A549 (cell line): Measurements from ENCODE around the gene PPM1L. TPM values are rescaled to one million over a fixed set of nuclear protein-coding genes. Genes with fewer than 3 reads are reported as not detected.

Experiments used
- ATAC-seq, 2 experiments: fragments of 200-7000 bp in 1 of 2; fragments of >200 bp in 1 of 2; cut with Nextera tagmentation in 1 of 2; cut with Tn5 transposase in 1 of 2; 3 replicates each; pipeline versions ENCODE4 v1.8.0 to v1.9.1; 2018 to 2020; ENCODE audit warnings: mild to moderate bottlenecking in 1 of 2, moderate library complexity in 1 of 2
- CTCF ChIA-PET: fragments of 300-600 bp; sonication (Branson Sonifier 250); formaldehyde crosslinking; extraction: SDS; loops from one replicate; lab custom pipeline; 2021; ENCODE audit warnings: antibody characterized with exemption, inconsistent platforms; lab: Yijun Ruan, JAX
- POLR2A ChIA-PET: fragments of 350-600 bp; formaldehyde crosslinking; extraction: SDS; loops from one replicate; lab custom pipeline; 2021; ENCODE audit warnings: antibody characterized with exemption, inconsistent platforms; lab: Yijun Ruan, JAX
- DNase-seq, 2 experiments: peaks; one replicate each; pipeline versions ENCODE4 v3.0.0 to v3.0.0-alpha.2; 2011 to 2016; ENCODE audit warnings: low read depth in 1 of 2, low spot score in 1 of 2
- FAIRE-seq: peaks from 2 replicates; lab custom pipeline; 2011; peaks lifted over from hg19 to GRCh38; lab: Jason Lieb, UNC
- H3K27ac ChIP-seq, 2 experiments: fragments of >200 bp; sonication (Bioruptor Twin); formaldehyde crosslinking; 3 replicates each; pipeline ENCODE4 v1.5.1; 2016 to 2017
- H3K4me1 ChIP-seq: fragments of >200 bp; sonication (Bioruptor Twin); formaldehyde crosslinking; 3 replicates; pipeline ENCODE4 v1.6.1; 2016
- H3K4me2 ChIP-seq: fragments of >200 bp; sonication (Bioruptor Twin); formaldehyde crosslinking; 3 replicates; pipeline ENCODE4 v1.6.1; 2016
- H3K4me3 ChIP-seq: fragments of >200 bp; sonication (Bioruptor Twin); formaldehyde crosslinking; 3 replicates; pipeline ENCODE4 v1.5.1; 2016
- H3K9me3 ChIP-seq: fragments of >200 bp; sonication (Bioruptor Twin); formaldehyde crosslinking; 3 replicates; pipeline ENCODE4 v1.6.1; 2016
- BHLHE40 ChIP-seq: IDR thresholded peaks from 2 replicates; pipeline ENCODE4 v1.6.1; 2012; ENCODE audit warnings: low read depth, low read length, inconsistent platforms
- CBX2 ChIP-seq: fragments of 200-600 bp; sonication (generic); IDR thresholded peaks from 2 replicates; pipeline ENCODE4 v1.6.1; 2016; ENCODE audit warnings: low read depth, mild to moderate bottlenecking, borderline replicate concordance
- CEBPB ChIP-seq, 2 experiments: fragments of >200 bp in 1 of 2; sonication (Bioruptor Twin) in 1 of 2; formaldehyde crosslinking in 1 of 2; IDR thresholded peaks; 2 replicates each; pipeline ENCODE4 v1.6.1; 2012 to 2016
- CHD2 ChIP-seq: fragments of 150-350 bp; IDR thresholded peaks from 2 replicates; pipeline ENCODE4 v1.6.1; 2014; ENCODE audit warnings: low read length; ENCODE audit not compliant: partially characterized antibody
- CHD4 ChIP-seq: fragments of 200-600 bp; sonication (generic); IDR thresholded peaks from 2 replicates; pipeline ENCODE4 v1.6.1; 2016; ENCODE audit warnings: antibody characterized with exemption, mild to moderate bottlenecking, borderline replicate concordance
- CTCF ChIP-seq: fragments of >200 bp; sonication (Bioruptor Twin); formaldehyde crosslinking; IDR thresholded peaks from 3 replicates; pipeline ENCODE4 v1.5.1; 2016
- EHF ChIP-seq: fragments of 250-450 bp; sonication (Bioruptor Pico); IDR thresholded peaks from 2 replicates; pipeline ENCODE4 v1.5.0; 2020; ENCODE audit warnings: mild to moderate bottlenecking
- ESRRA ChIP-seq: fragments of 150-350 bp; IDR thresholded peaks from 2 replicates; pipeline ENCODE4 v1.6.1; 2014; ENCODE audit warnings: mild to moderate bottlenecking, low read length, borderline replicate concordance
- FOSL2 ChIP-seq, 2 experiments: fragments of 450-650 bp in 1 of 2; fragments of >200 bp in 1 of 2; sonication (Bioruptor Twin) in 1 of 2; formaldehyde crosslinking; IDR thresholded peaks; 2 replicates each; pipeline versions ENCODE4 v1.5.0 to v1.6.1; 2016 to 2020; ENCODE audit warnings: mild to moderate bottlenecking in 1 of 2, moderate library complexity in 1 of 2
- HDAC2 ChIP-seq: fragments of 200-600 bp; sonication (generic); IDR thresholded peaks from 2 replicates; pipeline ENCODE4 v1.6.1; 2016
- HEYL ChIP-seq: fragments of 250-450 bp; sonication (Bioruptor Pico); IDR thresholded peaks from 2 replicates; pipeline ENCODE4 v1.8.0; 2021; ENCODE audit warnings: mild to moderate bottlenecking, moderate library complexity
- HOXB13 ChIP-seq: fragments of 250-450 bp; sonication (Bioruptor Pico); IDR thresholded peaks from 2 replicates; pipeline ENCODE4 v1.5.0; 2020; ENCODE audit warnings: low read depth, mild to moderate bottlenecking, moderate library complexity
- JUN ChIP-seq, 2 experiments: fragments of >200 bp; sonication (Bioruptor Twin); formaldehyde crosslinking; IDR thresholded peaks; 2 replicates in 1 of 2; 3 replicates in 1 of 2; pipeline ENCODE4 v1.6.1; 2016 to 2017
- MAFK ChIP-seq: fragments of 450-650 bp; IDR thresholded peaks from 2 replicates; pipeline ENCODE4 v1.6.1; 2014; ENCODE audit not compliant: partially characterized antibody
- NFE2L2 ChIP-seq: fragments of 150-350 bp; conservative IDR thresholded peaks from 2 replicates; pipeline ENCODE4 v1.6.1; 2014; ENCODE audit warnings: low read length
- PHF8 ChIP-seq: fragments of 200-600 bp; sonication (generic); IDR thresholded peaks from 2 replicates; pipeline ENCODE4 v1.6.1; 2016; ENCODE audit warnings: low read depth, mild to moderate bottlenecking, antibody characterized with exemption, moderate library complexity, borderline replicate concordance
- POLR2A ChIP-seq: IDR thresholded peaks from 2 replicates; pipeline ENCODE4 v1.6.1; 2012; ENCODE audit warnings: mild to moderate bottlenecking, low read length
- POLR2AphosphoS2 ChIP-seq: conservative IDR thresholded peaks from 2 replicates; pipeline ENCODE4 v1.6.1; 2012; ENCODE audit warnings: low read length, improper control_type of control experiment, inconsistent platforms
- RARB ChIP-seq: fragments of 250-450 bp; sonication (Bioruptor Pico); IDR thresholded peaks from 2 replicates; pipeline ENCODE4 v1.8.0; 2021; ENCODE audit warnings: mild to moderate bottlenecking, moderate library complexity
- RCOR1 ChIP-seq: fragments of 150-350 bp; IDR thresholded peaks from 2 replicates; pipeline ENCODE4 v1.6.1; 2014; ENCODE audit warnings: antibody characterized with exemption, low read length, low read depth
- RNF2 ChIP-seq: fragments of 200-600 bp; sonication (generic); IDR thresholded peaks from 2 replicates; pipeline ENCODE4 v1.6.1; 2016; ENCODE audit warnings: low read depth, mild to moderate bottlenecking, antibody characterized with exemption, moderate library complexity, borderline replicate concordance
- SMC3 ChIP-seq: fragments of >200 bp; sonication (Bioruptor Twin); formaldehyde crosslinking; IDR thresholded peaks from 3 replicates; pipeline ENCODE4 v1.6.1; 2018; ENCODE audit warnings: inconsistent platforms
- SREBF2 ChIP-seq: fragments of 450-650 bp; IDR thresholded peaks from 2 replicates; pipeline ENCODE4 v1.6.1; 2014; ENCODE audit warnings: mild to moderate bottlenecking, moderate library complexity
- USF2 ChIP-seq: fragments of 450-650 bp; IDR thresholded peaks from 2 replicates; pipeline ENCODE4 v1.6.1; 2014; ENCODE audit warnings: antibody characterized with exemption
- ZC3H11A ChIP-seq: fragments of 450-650 bp; IDR thresholded peaks from 2 replicates; pipeline ENCODE4 v1.6.1; 2014; ENCODE audit warnings: antibody characterized with exemption, mild to moderate bottlenecking
- WGBS: methylation state at CpG from one replicate; pipeline ENCODE4 v1.1.6; 2017; ENCODE audit errors: missing lambda C conversion rate; 5-methylcytosine and 5-hydroxymethylcytosine counted together
- polyA plus RNA-seq, 4 experiments: library from polyadenylated mRNA; depleted of rRNA in 3 of 4; stranded (reverse); fragments of >200 nt; fragmentation: RNase III in 1 of 4; extraction: RNeasy Plus Mini Kit Qiagen cat#74134 plus additional on column Dnase treatment in 1 of 4; gene quantifications; 2 replicates in 3 of 4; 3 replicates in 1 of 4; pipeline ENCODE4 v1.2.3, GENCODE V29; 2011 to 2017
- TF ChIP-seq, protein P1 (sequence below): fragments of >200 bp; sonication (Bioruptor Twin); formaldehyde crosslinking; IDR thresholded peaks from 2 replicates; pipeline ENCODE4 v1.6.1; 2016
- TF ChIP-seq, protein P2 (sequence below): fragments of >200 bp; sonication (Bioruptor Twin); formaldehyde crosslinking; IDR thresholded peaks from 3 replicates; pipeline ENCODE4 v1.6.1; 2016
- TF ChIP-seq, protein P3 (sequence below): IDR thresholded peaks from 2 replicates; pipeline ENCODE4 v1.6.1; 2012

PPM1L gene
- polyA plus RNA-seq, 2 of the 4 experiments (the other 2 are of a cell fraction): 0.27 to 0.45 TPM

GRCh38 chr3:160837394-160837980, 81.5 kb downstream of the PPM1L start:
- no peak for DNase-seq
- ATAC-seq: no peak
- no peak overlapping the region for H3K27ac ChIP-seq

DNA sequence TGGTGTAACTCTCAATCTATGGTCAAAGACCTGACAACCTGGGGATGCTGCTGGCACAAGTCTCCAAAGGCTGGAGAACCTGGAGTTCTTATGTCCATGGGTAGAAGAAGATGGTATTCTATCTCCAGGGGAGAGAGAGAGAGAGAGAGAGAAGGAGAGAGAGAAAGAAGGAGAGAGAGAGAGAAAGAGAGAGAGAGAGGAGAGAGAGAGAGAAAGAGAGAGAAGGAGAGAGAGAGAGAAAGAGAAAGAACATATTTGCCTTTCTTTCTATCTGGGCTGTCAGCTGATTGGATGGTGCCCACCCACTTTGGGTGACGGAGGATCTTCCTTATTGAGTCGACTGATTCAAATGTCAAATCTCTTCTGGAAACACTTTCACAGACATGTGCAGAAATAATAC, 84.6 kb downstream of the PPM1L start:
- ChIA-PET POLR2A (no interaction called here), CTCF (no interaction called here)
- ATAC-seq (no peak), DNase-seq (no peak)
- Histone ChIP-seq H3K9me3 (no peaks in the 10 kb centered on the region), H3K4me2 (no peak overlapping the region), H3K4me3 (no peak overlapping the region), H3K27ac (no peak overlapping the region), H3K4me1 (no peaks in the 10 kb centered on the region)
- 17% methylated on average over 2 of the region's 2 CpGs for WGBS
- TF ChIP-seq CHD2: no peak
- TF ChIP-seq EHF (CRISPR knock-in tag): no peak
- TF ChIP-seq FOSL2 (IDR thresholded peaks at IDR 0.05): no peak
- no peak for TF ChIP-seq FOSL2 (CRISPR knock-in tag; IDR thresholded peaks at IDR 0.05)
- TF ChIP-seq HOXB13 (CRISPR knock-in tag): no peak
- TF ChIP-seq ESRRA: no peak
- TF ChIP-seq USF2: no peak
- no peak for TF ChIP-seq SMC3
- TF ChIP-seq, protein P1, sequence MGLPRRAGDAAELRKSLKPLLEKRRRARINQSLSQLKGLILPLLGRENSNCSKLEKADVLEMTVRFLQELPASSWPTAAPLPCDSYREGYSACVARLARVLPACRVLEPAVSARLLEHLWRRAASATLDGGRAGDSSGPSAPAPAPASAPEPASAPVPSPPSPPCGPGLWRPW: no peak
- TF ChIP-seq, all 56 proteins: peak for 0
- no peak for FAIRE-seq

More at GRCh38 chr3:160837394-160837980, 81.5 kb downstream of the PPM1L start:
- ChIA-PET CTCF (no interaction called here), POLR2A (no interaction called here)
- Histone ChIP-seq H3K9me3 (no peaks in the 10 kb centered on the region), H3K4me3 (no peak overlapping the region), H3K4me1 (no peaks in the 10 kb centered on the region), H3K4me2 (no peak overlapping the region)
- WGBS: 18% methylated on average over 3 of the region's 3 CpGs
- FAIRE-seq: no peak
- TF ChIP-seq MAFK (no peak), FOSL2 (IDR thresholded peaks at IDR 0.05) (no peak), FOSL2 (CRISPR knock-in tag; IDR thresholded peaks at IDR 0.05) (no peak), RCOR1 (no peak), HDAC2 (no peak), RARB (CRISPR knock-in tag) (no peak)

- 79% methylated on average over 1 of the region's 1 CpG for WGBS
Observed at GRCh38 chr3:160841455-160841854, 85.4 kb downstream of the PPM1L start.

More at GRCh38 chr3:160841455-160841854, 85.4 kb downstream of the PPM1L start:
- no peak for ATAC-seq
- DNase-seq: no peak
- no peaks in the 10 kb centered on the region for H3K9me3 ChIP-seq
- no peak overlapping the region for H3K4me2 ChIP-seq
- H3K27ac ChIP-seq: no peak overlapping the region
- ChIA-PET CTCF (interaction anchor here (1.6 kb wide), 1 partner anchor 100 kb away, joined by 4 read pairs; no protein-coding TSS in a partner anchor), POLR2A (no interaction called here)
- no peaks in the 10 kb centered on the region for H3K4me1 ChIP-seq
- FAIRE-seq: no peak
- no peak for TF ChIP-seq JUN (IDR thresholded peaks at IDR 0.05)
- no peak for TF ChIP-seq BHLHE40
- no peak for TF ChIP-seq ZC3H11A
- TF ChIP-seq RNF2: no peak
- TF ChIP-seq, protein P2, sequence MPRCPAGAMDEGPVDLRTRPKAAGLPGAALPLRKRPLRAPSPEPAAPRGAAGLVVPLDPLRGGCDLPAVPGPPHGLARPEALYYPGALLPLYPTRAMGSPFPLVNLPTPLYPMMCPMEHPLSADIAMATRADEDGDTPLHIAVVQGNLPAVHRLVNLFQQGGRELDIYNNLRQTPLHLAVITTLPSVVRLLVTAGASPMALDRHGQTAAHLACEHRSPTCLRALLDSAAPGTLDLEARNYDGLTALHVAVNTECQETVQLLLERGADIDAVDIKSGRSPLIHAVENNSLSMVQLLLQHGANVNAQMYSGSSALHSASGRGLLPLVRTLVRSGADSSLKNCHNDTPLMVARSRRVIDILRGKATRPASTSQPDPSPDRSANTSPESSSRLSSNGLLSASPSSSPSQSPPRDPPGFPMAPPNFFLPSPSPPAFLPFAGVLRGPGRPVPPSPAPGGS: no peak
- no peak for TF ChIP-seq POLR2A
- TF ChIP-seq SREBF2: no peak
- no peak for TF ChIP-seq CHD4
- no peak for TF ChIP-seq CEBPB (IDR thresholded peaks at IDR 0.05)
- no peak for TF ChIP-seq RARB (CRISPR knock-in tag)
- TF ChIP-seq EHF (CRISPR knock-in tag): no peak
- no peak for TF ChIP-seq PHF8
- no peak for TF ChIP-seq FOSL2 (IDR thresholded peaks at IDR 0.05)
- no peak for TF ChIP-seq FOSL2 (CRISPR knock-in tag; IDR thresholded peaks at IDR 0.05)
- TF ChIP-seq POLR2AphosphoS2: no peak
- TF ChIP-seq CBX2: no peak
- no peak for TF ChIP-seq CHD2
- TF ChIP-seq, protein P3, sequence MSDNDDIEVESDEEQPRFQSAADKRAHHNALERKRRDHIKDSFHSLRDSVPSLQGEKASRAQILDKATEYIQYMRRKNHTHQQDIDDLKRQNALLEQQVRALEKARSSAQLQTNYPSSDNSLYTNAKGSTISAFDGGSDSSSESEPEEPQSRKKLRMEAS: no peak
- no peak for TF ChIP-seq CTCF
- no peak for TF ChIP-seq NFE2L2
- TF ChIP-seq HEYL: no peak
- TF ChIP-seq, all 56 proteins: peak for 0
- H3K4me3 ChIP-seq: no peak overlapping the region
